ENCODE measurements around the gene AK9. TPM values are rescaled to one million over a fixed set of nuclear protein-coding genes. Genes with fewer than 3 reads are reported as not detected.

AK9 gene
- total RNA-seq, 1 experiment from 2014 or later: 2.3 TPM

GRCh38 chr6:109693111-109693510 is 2.1 kb upstream of the AK9 start:
- H3K4me3 ChIP-seq (ENCODE audit: low read depth in 2 of 2, low read length in 2 of 2): no peak overlapping the region
- intact Hi-C loops (cut with micrococcal nuclease; ENCODE audit: unreplicated experiment): loop anchor here (5.0 kb wide), 1 partner anchor 166 kb away; no protein-coding TSS in a partner anchor
- TF ChIP-seq POLR2AphosphoS5 (IDR thresholded peaks at IDR 0.05; ENCODE audit: low read depth, low read length) (no peak), TCF7L2 (IDR thresholded peaks at IDR 0.05; ENCODE audit: low read depth, low read length) (no peak)
- TF ChIP-seq, protein P1, sequence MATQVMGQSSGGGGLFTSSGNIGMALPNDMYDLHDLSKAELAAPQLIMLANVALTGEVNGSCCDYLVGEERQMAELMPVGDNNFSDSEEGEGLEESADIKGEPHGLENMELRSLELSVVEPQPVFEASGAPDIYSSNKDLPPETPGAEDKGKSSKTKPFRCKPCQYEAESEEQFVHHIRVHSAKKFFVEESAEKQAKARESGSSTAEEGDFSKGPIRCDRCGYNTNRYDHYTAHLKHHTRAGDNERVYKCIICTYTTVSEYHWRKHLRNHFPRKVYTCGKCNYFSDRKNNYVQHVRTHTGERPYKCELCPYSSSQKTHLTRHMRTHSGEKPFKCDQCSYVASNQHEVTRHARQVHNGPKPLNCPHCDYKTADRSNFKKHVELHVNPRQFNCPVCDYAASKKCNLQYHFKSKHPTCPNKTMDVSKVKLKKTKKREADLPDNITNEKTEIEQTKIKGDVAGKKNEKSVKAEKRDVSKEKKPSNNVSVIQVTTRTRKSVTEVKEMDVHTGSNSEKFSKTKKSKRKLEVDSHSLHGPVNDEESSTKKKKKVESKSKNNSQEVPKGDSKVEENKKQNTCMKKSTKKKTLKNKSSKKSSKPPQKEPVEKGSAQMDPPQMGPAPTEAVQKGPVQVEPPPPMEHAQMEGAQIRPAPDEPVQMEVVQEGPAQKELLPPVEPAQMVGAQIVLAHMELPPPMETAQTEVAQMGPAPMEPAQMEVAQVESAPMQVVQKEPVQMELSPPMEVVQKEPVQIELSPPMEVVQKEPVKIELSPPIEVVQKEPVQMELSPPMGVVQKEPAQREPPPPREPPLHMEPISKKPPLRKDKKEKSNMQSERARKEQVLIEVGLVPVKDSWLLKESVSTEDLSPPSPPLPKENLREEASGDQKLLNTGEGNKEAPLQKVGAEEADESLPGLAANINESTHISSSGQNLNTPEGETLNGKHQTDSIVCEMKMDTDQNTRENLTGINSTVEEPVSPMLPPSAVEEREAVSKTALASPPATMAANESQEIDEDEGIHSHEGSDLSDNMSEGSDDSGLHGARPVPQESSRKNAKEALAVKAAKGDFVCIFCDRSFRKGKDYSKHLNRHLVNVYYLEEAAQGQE (IDR thresholded peaks at IDR 0.05; ENCODE audit: insufficient read depth in 1 of 2, low read depth in 2 of 2, low read length in 1 of 2): no peak
- TF ChIP-seq, protein P2, sequence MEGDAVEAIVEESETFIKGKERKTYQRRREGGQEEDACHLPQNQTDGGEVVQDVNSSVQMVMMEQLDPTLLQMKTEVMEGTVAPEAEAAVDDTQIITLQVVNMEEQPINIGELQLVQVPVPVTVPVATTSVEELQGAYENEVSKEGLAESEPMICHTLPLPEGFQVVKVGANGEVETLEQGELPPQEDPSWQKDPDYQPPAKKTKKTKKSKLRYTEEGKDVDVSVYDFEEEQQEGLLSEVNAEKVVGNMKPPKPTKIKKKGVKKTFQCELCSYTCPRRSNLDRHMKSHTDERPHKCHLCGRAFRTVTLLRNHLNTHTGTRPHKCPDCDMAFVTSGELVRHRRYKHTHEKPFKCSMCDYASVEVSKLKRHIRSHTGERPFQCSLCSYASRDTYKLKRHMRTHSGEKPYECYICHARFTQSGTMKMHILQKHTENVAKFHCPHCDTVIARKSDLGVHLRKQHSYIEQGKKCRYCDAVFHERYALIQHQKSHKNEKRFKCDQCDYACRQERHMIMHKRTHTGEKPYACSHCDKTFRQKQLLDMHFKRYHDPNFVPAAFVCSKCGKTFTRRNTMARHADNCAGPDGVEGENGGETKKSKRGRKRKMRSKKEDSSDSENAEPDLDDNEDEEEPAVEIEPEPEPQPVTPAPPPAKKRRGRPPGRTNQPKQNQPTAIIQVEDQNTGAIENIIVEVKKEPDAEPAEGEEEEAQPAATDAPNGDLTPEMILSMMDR (IDR thresholded peaks at IDR 0.05): 0 out of 2 replicates have a peak, but pooled peaks have one; percentile 6
- CTCF ChIA-PET: no interaction called here
- in situ Hi-C loops (cut with HindIII; ENCODE audit: low pct_unique_long_range_greater_than_20kb, low sequenced_read_pairs): no loop called here
- no peaks in the 10 kb centered on the region for H3K9me3 ChIP-seq (ENCODE audit: control insufficient read depth, insufficient read depth, low read depth, low read length)
- no peak for ATAC-seq
- peaks cover 15% of the 10 kb centered on the region for H3K27me3 ChIP-seq (ENCODE audit: control insufficient read depth, insufficient read depth, low read length)
- POLR2A ChIA-PET: no interaction called here
- H3K36me3 ChIP-seq (ENCODE audit: control insufficient read depth, insufficient read depth, low read length): no peaks in the 10 kb centered on the region; the same call in 1 of the 2 replicates
- no TSS peak for BruUV-seq (replicated peaks)
- H3K27ac ChIP-seq (ENCODE audit: low read length): no peak overlapping the region
- no peak for DNase-seq (ENCODE audit: low read depth, low spot score)
- peaks cover 11% of the 10 kb centered on the region; the same call in 1 of the 2 replicates for H3K4me1 ChIP-seq (ENCODE audit: control insufficient read depth, insufficient read depth, low read length)

DNA sequence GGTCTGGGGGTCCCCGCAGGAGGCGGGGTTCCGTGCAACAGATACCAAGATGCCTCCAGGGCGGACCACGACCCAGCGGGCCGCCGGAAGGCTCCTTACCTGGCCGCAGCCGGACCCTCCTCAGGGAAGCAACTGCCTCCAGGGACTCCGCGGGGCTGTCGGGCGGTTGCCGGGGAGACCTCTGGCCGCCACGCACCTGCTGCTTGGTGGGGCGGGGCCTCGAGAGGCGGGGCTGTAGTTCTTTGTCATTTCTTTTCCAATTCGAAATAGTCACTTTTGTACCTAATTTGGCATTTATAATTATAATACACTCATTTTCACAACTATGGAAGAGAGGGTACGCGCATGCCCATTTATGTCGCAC is 647 bp downstream of the AK9 start:
- intact Hi-C loops (cut with micrococcal nuclease; ENCODE audit: unreplicated experiment) (loop anchor here (5.0 kb wide), 1 partner anchor 163 kb away; no protein-coding TSS in a partner anchor), in situ Hi-C loops (cut with HindIII; ENCODE audit: low pct_unique_long_range_greater_than_20kb, low sequenced_read_pairs) (no loop called here)
- Histone ChIP-seq H3K36me3 (ENCODE audit: control insufficient read depth, insufficient read depth, low read length) (no peaks in the 10 kb centered on the region; the same call in 1 of the 2 replicates), H3K9me3 (ENCODE audit: control insufficient read depth, insufficient read depth, low read depth, low read length) (no peaks in the 10 kb centered on the region), H3K27ac (ENCODE audit: low read length) (peak overlapping the region; percentile 84), H3K27me3 (ENCODE audit: control insufficient read depth, insufficient read depth, low read length) (peaks cover 15% of the 10 kb centered on the region), H3K4me1 (ENCODE audit: control insufficient read depth, insufficient read depth, low read length) (peaks cover 11% of the 10 kb centered on the region; the same call in 1 of the 2 replicates), H3K4me3 (ENCODE audit: low read depth in 2 of 2, low read length in 2 of 2) (peak overlapping the region; percentile 89 to 97)
- ATAC-seq (peak; percentile 37), DNase-seq (ENCODE audit: low read depth, low spot score) (no peak)
- BruUV-seq (replicated peaks): no TSS peak
- TF ChIP-seq SIN3A (IDR thresholded peaks at IDR 0.05; ENCODE audit: borderline replicate concordance, insufficient read depth, low read depth, low read length): no peak
- TF ChIP-seq, protein P1 (IDR thresholded peaks at IDR 0.05; ENCODE audit: insufficient read depth in 1 of 2, low read depth in 2 of 2, low read length in 1 of 2): no peak
- TF ChIP-seq, protein P2 (IDR thresholded peaks at IDR 0.05): no peak
- TF ChIP-seq POLR2AphosphoS5 (IDR thresholded peaks at IDR 0.05; ENCODE audit: low read depth, low read length): no peak
- ChIA-PET POLR2A (no interaction called here), CTCF (interaction anchor here (1.6 kb wide), 1 partner anchor 349 kb away, joined by 7 read pairs; no protein-coding TSS in a partner anchor)
